GM18505 (cell line): ENCODE data around the gene THBS2.
"Not testable (repeated sequence)": the region's sequence is repeated elsewhere in the genome, so short reads cannot be mapped to it uniquely, and the experiment has no call there.

ENCODE experiments used
- ATAC-seq: cut with Tn5 transposase; IDR thresholded peaks from one replicate; pipeline ENCODE4 v1.9.1; 2021; ENCODE audit not compliant: unreplicated experiment
- POLR2A ChIP-seq: IDR thresholded peaks from 4 replicates; pipeline ENCODE4 v1.6.1; 2011; ENCODE audit warnings: borderline replicate concordance; ENCODE audit not compliant: insufficient read depth, insufficient read length; ENCODE audit errors: extremely low read depth

THBS2 gene

DNA sequence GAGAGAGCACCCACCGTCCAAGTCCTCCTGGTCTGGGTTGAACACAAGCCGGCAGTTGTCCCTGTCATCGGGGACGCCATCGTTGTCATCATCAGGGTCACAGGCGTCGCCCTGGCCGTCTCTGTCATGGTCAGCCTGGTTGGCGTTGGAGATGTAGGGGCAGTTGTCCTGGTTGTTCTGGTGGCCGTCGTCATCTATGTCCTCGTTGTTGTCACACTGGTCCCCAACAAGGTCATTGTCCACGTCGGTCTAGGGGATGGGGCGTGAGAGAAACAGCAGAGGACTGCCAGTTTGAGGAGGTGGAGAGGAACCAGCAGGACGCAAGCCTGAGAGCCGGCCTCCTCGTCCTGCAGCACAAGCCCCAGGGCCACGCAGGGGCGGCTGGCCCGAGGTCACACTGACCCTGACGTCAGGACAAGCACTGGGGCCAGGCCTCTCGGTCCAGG is 28.5 kb downstream of the THBS2 start:
- ATAC-seq, result no peak
- no peak for TF ChIP-seq POLR2A

GRCh38 chr6:169224716-169225115 is 28.9 kb downstream of the THBS2 start:
- TF ChIP-seq POLR2A, result no peak
- ATAC-seq, result no peak

- ATAC-seq, result no peak
- TF ChIP-seq POLR2A, result no peak
These were observed 29.4 kb downstream of the THBS2 start for GRCh38 chr6:169224185-169224695.

GRCh38 chr6:169223006-169223405 is 30.6 kb downstream of the THBS2 start:
- ATAC-seq, result no peak
- TF ChIP-seq POLR2A, result no peak

- ATAC-seq, result no peak
- TF ChIP-seq POLR2A, result no peak
These were observed 31.5 kb downstream of the THBS2 start for GRCh38 chr6:169222126-169222525.

- TF ChIP-seq POLR2A, result no peak
- no peak for ATAC-seq
These were observed 32.4 kb downstream of the THBS2 start for GRCh38 chr6:169221264-169221663.

DNA sequence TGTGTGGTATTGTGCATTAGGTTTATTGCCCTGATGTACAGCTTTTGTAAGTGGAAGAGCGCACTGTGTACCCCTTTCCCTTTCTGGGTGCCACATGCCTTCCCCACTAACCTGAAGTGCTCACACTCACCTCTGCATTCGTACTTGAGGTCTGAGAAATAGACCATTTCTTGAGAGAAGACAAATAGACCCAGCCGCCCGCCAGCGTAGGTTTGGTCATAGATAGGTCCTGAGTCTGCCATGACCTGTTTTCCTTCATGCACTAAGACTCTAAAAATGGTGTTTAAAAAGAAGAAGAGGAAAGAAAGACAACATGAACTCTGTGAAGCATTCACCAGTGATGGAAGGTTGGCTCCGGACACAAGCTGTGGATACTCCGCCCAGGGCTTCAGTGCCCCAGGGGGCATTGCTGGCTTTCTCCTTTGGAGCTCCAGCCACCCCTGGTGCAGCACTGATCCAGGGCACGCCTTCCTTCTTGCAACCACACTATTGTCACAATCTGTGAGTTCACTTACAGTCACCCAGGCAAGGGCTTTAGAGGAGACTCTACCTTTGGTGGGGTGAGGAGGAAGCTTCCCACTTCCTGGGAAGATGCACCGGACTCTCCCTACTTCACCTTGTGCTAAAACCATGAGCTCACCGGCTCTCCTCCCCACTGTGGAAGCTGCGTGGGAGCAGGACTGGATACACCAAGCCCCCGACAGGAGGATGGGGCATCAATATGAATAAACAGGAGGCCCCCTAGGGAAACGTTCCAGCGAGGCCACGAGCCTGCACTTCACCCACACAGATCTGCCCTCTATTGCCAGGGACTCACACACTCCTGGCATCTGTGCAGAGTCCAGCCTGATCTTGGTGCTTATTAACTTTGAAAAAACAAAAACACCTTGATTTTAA is 33.3 kb downstream of the THBS2 start:
- no peak for ATAC-seq
- no peak for TF ChIP-seq POLR2A

DNA sequence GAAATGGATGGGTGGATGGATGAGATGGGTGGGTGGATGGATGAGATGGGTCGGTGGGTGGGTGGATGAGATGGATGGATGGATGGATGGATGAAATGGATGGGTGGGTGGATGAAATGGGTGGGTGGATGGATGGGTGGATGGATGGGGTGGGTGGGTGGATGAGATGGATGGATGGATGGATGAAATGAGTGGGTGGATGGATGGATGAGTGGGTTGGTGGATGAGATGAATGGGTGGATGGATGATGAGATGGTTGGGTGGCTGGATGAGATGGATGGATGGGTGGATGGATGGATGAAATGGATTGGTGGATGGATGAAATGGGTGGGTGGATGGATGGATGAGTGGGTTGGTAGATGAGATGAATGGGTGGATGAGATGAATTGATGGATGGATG is 35.7 kb downstream of the THBS2 start:
- no peak for ATAC-seq

DNA sequence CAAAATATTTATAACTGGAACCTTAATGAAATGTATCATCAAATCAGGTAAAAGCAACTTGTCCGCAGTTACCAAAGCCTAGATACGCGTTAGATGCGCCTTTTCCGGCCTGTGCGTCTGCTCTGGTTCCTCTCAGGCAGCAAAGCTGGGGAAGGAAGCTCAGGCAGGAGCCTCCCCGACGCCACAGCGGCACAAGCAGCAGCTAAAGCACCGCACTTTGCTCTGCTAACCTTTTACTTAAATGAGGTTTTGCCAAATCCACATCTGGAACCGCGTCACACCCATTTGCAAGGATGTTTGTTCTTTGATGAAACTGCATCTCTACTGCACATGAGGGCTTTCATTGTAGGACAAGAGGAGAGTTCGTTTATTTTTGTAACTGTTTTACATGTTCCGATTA is 36.8 kb downstream of the THBS2 start:
- no peak for ATAC-seq

More for the DNA sequence above, 35.7 kb downstream of the THBS2 start:
- TF ChIP-seq POLR2A, result no peak

GRCh38 chr6:169215201-169215681 is 38.4 kb downstream of the THBS2 start:
- TF ChIP-seq POLR2A, result no peak
- no peak for ATAC-seq

More for the DNA sequence above, 36.8 kb downstream of the THBS2 start:
- no peak for TF ChIP-seq POLR2A

- not testable (repeated sequence) for ATAC-seq
These were observed 38.9 kb downstream of the THBS2 start for GRCh38 chr6:169214789-169215188.

GRCh38 chr6:169213814-169214520 is 39.7 kb downstream of the THBS2 start:
- ATAC-seq, result no peak
- no peak for TF ChIP-seq POLR2A

DNA sequence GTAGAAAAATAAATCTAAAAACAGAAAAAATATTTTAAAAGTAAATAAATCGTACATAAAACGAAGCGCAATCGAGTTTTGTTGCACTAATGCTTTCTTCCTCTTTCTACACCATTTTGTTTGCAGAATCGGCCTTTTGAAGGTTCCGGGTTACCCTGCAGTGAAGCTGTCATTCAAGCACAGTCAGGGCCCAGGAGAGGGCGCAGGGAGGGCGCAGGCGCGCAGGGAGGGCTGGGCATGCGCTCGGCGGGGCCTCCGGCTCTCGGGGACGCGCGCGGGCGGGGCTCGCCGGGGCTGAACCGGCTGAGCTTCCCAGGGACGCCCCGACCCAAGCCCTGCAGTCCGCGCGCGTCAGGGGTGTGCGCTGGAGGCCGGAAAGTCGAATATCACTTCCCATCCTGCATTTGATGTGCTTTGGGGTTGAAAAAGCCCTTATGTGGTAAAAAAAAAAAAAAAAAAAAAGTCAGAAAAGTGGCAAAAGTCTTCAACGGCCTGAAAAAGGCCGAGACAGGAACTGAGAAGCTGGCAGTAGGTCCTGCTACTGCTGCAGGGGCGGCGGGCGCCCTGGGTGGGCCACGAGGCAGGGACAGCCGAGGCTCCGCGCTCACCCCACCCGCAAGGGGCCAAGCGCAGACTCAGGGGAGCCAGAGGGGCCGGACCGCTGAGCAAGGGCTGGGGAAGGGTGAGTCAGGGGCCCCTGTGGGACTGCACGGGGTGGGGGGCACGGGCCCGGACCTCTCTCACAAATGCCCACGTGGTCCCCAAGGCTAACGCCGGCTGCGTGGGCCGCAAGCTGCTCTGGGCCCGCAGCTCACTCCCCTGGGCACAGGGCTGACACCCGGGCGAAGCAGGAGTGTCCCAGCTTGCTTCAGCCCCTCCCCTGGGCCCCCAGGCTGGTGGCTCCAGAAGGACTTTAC is 40.5 kb downstream of the THBS2 start:
- no peak for TF ChIP-seq POLR2A
- ATAC-seq, result peak; percentile 100
